Measurements from ENCODE around the gene CCDC188. TPM values are rescaled to one million over a fixed set of nuclear protein-coding genes. Genes with fewer than 3 reads are reported as not detected.

The CCDC188 gene
- total and polyA plus RNA-seq, 5 donors from 2014 or later: 0.44 TPM; not detected in 4

DNA sequence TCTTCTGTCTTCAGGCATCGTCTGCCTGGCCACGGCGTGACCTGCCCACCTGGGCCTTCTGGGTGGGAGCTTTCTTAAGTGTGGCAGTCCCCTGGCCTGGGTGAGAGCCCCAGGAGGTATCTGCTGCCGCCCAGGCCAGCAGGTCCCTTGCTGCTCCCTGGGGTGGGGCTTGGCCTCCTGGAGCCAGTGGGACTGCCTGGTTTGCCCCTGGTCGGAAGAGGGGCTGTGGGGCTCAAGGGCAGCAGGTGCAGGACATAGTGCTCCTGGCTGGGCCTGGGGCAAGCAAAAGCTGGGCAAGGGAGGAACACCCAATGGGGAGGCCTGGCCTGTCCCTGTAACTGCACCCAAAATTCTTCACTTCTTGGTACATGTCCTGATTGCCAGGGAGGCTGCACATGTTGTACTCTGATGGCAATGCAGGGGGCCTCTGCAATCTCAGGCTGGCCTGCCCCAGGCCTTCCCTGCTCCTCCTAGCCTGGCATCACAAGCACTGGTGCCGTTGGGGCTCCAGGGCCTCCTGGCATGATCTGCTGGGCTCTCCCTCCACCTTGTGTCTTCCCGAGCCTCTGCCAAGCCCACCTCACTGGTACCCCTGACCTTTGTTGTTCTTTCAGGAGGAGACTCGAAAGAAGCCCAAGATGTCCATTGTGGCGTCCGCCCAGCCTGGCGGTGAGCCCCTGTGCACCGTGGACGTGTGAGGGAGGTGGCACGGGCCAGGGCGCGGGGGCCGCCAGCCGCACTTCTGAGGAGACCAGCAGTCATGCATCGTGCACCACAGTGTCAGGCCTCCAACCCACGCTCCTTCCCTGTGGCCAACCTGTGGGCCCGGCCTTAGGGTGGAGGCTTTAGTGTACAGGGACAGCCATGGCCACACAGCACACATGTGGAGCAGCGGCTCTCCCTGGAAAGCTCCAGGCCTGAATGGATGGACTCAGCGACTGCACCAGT is 41.2 kb downstream of the CCDC188 start:
- no peak overlapping the region for H3K4me3 ChIP-seq (ENCODE audit: low read depth, low read length)
- H3K4me3 Mint-ChIP-seq: no peak overlapping the region
- ATAC-seq (ENCODE audit: low read depth in 2 of 2) (no peak), DNase-seq (no peak)
- peaks cover 0 to 17% (median 8%) of the 10 kb centered on the region in 4 donors for H3K4me1 Mint-ChIP-seq
- H3K36me3 ChIP-seq (ENCODE audit: control insufficient read depth, insufficient read depth, low read length): peaks cover 56% of the 10 kb centered on the region
- H3K9me3 Mint-ChIP-seq: no peaks in the 10 kb centered on the region
- no peaks in the 10 kb centered on the region for H3K27me3 ChIP-seq (ENCODE audit: control insufficient read depth, insufficient read depth, low read length)
- peaks cover 11% of the 10 kb centered on the region for H3K36me3 Mint-ChIP-seq
- peak overlapping the region in 2 of 3 donors; percentile 52 to 63 for H3K27ac Mint-ChIP-seq
- peaks cover 17% of the 10 kb centered on the region for H3K4me1 ChIP-seq (ENCODE audit: control insufficient read depth, insufficient read depth, low read length, poor library complexity, severe bottlenecking)
- H3K9me3 ChIP-seq (ENCODE audit: control insufficient read depth in 2 of 2, low read length in 2 of 2): no peaks in the 10 kb centered on the region
- H3K27me3 Mint-ChIP-seq: no peaks in the 10 kb centered on the region
- H3K27ac ChIP-seq (ENCODE audit: insufficient read depth, low read length, poor library complexity, severe bottlenecking): no peak overlapping the region

DNA sequence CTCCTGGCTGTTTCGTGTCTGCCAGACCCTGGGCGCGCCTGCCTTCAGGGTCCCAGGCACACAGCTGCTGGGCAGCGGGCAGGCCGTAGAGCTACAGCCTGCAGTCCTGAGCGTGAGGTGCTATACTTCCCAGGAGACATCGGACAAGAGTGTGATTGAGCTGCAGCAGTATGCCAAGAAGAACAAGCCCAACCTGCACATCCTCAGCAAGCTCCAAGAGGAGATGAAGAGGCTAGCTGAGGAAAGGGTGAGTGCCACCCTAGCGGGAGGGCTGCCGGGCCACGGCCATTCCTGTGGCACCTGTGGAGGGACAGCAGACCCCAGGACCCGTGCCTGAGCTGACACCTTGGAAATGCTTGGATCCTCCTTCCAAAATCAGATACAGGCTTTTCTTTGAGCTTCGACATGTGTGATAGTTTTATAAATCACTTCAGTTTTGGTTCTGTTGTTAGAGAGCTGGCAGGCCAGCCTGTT is 42.1 kb downstream of the CCDC188 start:
- Mint-ChIP-seq H3K27me3 (no peaks in the 10 kb centered on the region), H3K9me3 (no peaks in the 10 kb centered on the region), H3K4me3 (no peak overlapping the region), H3K36me3 (peaks cover 11% of the 10 kb centered on the region), H3K27ac (peak overlapping the region in 1 of 3 donors; percentile 69), H3K4me1 (peaks cover 0 to 13% (median 6%) of the 10 kb centered on the region in 4 donors)
- DNase-seq: no peak
- no peak for ATAC-seq (ENCODE audit: low read depth in 2 of 2)
- no peaks in the 10 kb centered on the region for H3K27me3 ChIP-seq (ENCODE audit: control insufficient read depth, insufficient read depth, low read length)
- H3K27ac ChIP-seq (ENCODE audit: insufficient read depth, low read length, poor library complexity, severe bottlenecking): no peak overlapping the region
- no peak overlapping the region for H3K4me3 ChIP-seq (ENCODE audit: low read depth, low read length)
- H3K36me3 ChIP-seq (ENCODE audit: control insufficient read depth, insufficient read depth, low read length): peaks cover 54% of the 10 kb centered on the region
- H3K9me3 ChIP-seq (ENCODE audit: control insufficient read depth in 2 of 2, low read length in 2 of 2): no peaks in the 10 kb centered on the region
- peaks cover 12% of the 10 kb centered on the region for H3K4me1 ChIP-seq (ENCODE audit: control insufficient read depth, insufficient read depth, low read length, poor library complexity, severe bottlenecking)

DNA sequence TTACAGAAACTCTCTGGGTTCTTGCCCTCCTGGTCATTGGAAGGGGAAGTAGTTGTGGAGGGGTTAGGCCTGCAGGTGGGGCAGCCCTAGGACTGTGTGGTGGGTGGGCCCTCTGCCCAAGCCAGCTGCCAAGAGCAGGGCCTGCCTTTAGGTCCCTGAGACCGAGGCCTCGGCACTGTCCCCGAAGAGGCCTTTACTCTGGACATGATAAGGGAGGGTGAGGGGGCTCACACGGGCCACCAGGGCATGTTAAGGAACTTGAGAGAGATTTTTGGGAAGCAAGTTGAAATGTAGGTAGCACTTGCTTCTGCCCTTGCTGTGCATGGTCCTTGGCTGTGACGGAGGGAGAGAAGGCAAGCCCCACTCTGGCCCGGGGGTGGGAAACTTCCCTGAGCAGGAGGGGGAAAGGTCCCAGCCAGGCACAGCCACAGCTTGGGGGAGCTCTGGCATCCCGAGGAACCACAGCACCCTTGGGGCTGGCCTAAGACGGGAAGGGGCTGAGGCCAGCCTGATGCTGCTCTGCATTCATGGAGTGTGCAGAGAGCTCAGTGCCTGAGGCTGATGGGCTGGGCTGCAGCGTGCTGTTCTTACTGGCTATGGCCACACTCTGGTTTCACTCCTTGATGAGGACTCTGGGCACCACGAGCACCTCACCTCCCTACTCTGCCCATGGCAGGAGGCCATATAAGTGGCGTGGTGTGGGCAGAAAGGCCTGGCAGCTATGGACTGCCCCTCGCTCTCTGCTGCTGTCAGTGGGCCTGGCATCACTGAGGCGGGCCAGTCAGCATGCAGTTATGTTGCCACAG is 42.7 kb downstream of the CCDC188 start:
- peaks cover 51% of the 10 kb centered on the region for H3K36me3 ChIP-seq (ENCODE audit: control insufficient read depth, insufficient read depth, low read length)
- Mint-ChIP-seq H3K27me3 (no peaks in the 10 kb centered on the region), H3K27ac (peak overlapping the region in 2 of 3 donors; percentile 69 to 71), H3K4me3 (no peak overlapping the region), H3K4me1 (peaks cover 0 to 18% (median 9%) of the 10 kb centered on the region in 4 donors), H3K9me3 (no peaks in the 10 kb centered on the region), H3K36me3 (peaks cover 15% of the 10 kb centered on the region)
- no peaks in the 10 kb centered on the region for H3K9me3 ChIP-seq (ENCODE audit: control insufficient read depth in 2 of 2, low read length in 2 of 2)
- DNase-seq (no peak), ATAC-seq (ENCODE audit: low read depth in 2 of 2) (no peak)
- H3K4me1 ChIP-seq (ENCODE audit: control insufficient read depth, insufficient read depth, low read length, poor library complexity, severe bottlenecking): peaks cover 8% of the 10 kb centered on the region
- H3K4me3 ChIP-seq (ENCODE audit: low read depth, low read length): no peak overlapping the region
- H3K27me3 ChIP-seq (ENCODE audit: control insufficient read depth, insufficient read depth, low read length): no peaks in the 10 kb centered on the region
- no peak overlapping the region for H3K27ac ChIP-seq (ENCODE audit: insufficient read depth, low read length, poor library complexity, severe bottlenecking)

DNA sequence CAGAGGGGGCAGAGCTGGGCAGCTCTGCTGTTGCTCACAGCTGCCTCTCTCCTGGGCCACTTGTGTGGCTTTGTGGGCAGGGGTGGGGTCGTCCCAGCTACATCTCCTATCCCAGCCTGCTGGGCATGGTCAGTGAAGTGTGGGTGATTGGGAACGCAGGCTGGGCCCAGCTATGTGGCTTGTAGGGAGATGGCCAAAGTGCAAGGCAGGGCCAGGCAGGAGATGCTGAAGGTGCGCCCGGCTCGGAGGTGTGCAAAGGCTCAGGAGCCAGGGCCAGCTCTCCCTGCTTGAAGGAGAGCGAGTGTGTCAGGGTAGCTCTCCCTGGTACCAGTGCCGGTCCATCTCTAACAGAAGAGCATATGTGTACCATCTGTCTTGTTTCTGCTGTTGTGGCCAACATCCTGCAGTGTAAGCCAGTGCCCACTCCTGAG is 43.4 kb downstream of the CCDC188 start:
- Mint-ChIP-seq H3K27me3 (no peaks in the 10 kb centered on the region), H3K36me3 (peaks cover 15% of the 10 kb centered on the region), H3K27ac (peak overlapping the region in 1 of 3 donors; percentile 71), H3K9me3 (no peaks in the 10 kb centered on the region), H3K4me1 (peaks cover 0 to 22% (median 9%) of the 10 kb centered on the region in 4 donors), H3K4me3 (no peak overlapping the region)
- no peak for ATAC-seq (ENCODE audit: low read depth in 2 of 2)
- Histone ChIP-seq H3K9me3 (ENCODE audit: control insufficient read depth in 2 of 2, low read length in 2 of 2) (no peaks in the 10 kb centered on the region), H3K27me3 (ENCODE audit: control insufficient read depth, insufficient read depth, low read length) (no peaks in the 10 kb centered on the region), H3K4me3 (ENCODE audit: low read depth, low read length) (no peak overlapping the region), H3K27ac (ENCODE audit: insufficient read depth, low read length, poor library complexity, severe bottlenecking) (no peak overlapping the region), H3K36me3 (ENCODE audit: control insufficient read depth, insufficient read depth, low read length) (peaks cover 51% of the 10 kb centered on the region), H3K4me1 (ENCODE audit: control insufficient read depth, insufficient read depth, low read length, poor library complexity, severe bottlenecking) (peaks cover 8% of the 10 kb centered on the region)
- DNase-seq: no peak

DNA sequence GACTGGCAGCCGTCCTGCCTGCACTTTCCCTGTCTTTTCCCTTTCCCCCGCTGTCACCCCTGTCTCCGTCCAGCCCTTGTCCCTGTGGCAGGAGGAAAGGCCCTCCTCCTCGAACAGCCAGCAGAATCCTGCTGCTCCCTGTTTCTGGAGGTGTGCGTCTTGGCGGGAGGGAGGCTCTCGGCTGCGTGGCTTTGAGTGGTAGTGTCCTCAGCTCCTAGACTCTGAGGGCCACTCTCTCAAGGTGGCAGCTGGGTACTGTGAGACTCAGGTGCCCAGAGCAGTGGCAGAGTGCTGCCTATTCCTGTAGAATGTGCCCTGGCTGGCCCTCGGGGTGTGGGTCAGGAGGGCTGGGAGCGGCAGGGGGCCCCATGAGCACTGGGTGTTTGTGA is 44.0 kb downstream of the CCDC188 start:
- ATAC-seq (ENCODE audit: low read depth in 2 of 2) (no peak), DNase-seq (no peak)
- Mint-ChIP-seq H3K27ac (no peak overlapping the region), H3K27me3 (no peaks in the 10 kb centered on the region), H3K9me3 (no peaks in the 10 kb centered on the region), H3K4me3 (no peak overlapping the region), H3K36me3 (peaks cover 15% of the 10 kb centered on the region), H3K4me1 (peaks cover 0 to 24% (median 6%) of the 10 kb centered on the region in 4 donors)
- no peak overlapping the region for H3K27ac ChIP-seq (ENCODE audit: insufficient read depth, low read length, poor library complexity, severe bottlenecking)
- no peaks in the 10 kb centered on the region for H3K9me3 ChIP-seq (ENCODE audit: control insufficient read depth in 2 of 2, low read length in 2 of 2)
- H3K4me3 ChIP-seq (ENCODE audit: low read depth, low read length): no peak overlapping the region
- H3K36me3 ChIP-seq (ENCODE audit: control insufficient read depth, insufficient read depth, low read length): peaks cover 51% of the 10 kb centered on the region
- H3K4me1 ChIP-seq (ENCODE audit: control insufficient read depth, insufficient read depth, low read length, poor library complexity, severe bottlenecking): peaks cover 3% of the 10 kb centered on the region
- H3K27me3 ChIP-seq (ENCODE audit: control insufficient read depth, insufficient read depth, low read length): no peaks in the 10 kb centered on the region

DNA sequence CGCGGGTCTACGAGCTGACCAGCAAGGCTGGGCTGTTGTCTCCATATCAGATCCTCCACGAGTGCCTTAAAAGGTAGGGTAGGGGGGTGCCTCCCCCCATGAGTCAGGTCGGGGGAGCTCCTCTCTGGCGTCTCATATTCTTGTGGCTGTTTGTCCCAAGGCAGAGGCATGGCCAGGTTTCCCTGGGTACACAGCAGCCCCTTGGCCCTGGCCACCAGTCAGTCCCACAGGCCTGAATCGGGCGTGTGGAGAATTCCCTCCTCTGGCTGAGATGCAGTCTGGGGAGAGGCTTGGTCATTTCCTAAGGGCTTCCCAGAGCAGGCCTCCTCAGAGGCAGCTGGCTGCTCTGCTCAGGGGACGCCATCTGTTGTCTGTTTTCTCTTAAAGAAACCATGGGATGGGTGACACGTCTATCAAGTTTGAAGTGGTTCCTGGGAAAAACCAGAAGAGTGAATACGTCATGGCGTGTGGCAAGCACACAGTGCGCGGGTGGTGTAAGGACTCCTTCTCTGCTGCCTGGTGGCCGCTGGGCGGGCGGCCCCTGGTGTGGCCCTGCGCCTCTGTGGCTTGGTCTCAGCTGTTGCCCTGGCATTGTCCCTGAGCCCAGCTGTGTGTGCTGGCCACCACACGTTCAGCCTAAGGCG is 44.5 kb downstream of the CCDC188 start:
- Histone ChIP-seq H3K27ac (ENCODE audit: insufficient read depth, low read length, poor library complexity, severe bottlenecking) (no peak overlapping the region), H3K9me3 (ENCODE audit: control insufficient read depth in 2 of 2, low read length in 2 of 2) (no peaks in the 10 kb centered on the region), H3K27me3 (ENCODE audit: control insufficient read depth, insufficient read depth, low read length) (no peaks in the 10 kb centered on the region), H3K4me1 (ENCODE audit: control insufficient read depth, insufficient read depth, low read length, poor library complexity, severe bottlenecking) (peaks cover 3% of the 10 kb centered on the region), H3K36me3 (ENCODE audit: control insufficient read depth, insufficient read depth, low read length) (peaks cover 51% of the 10 kb centered on the region), H3K4me3 (ENCODE audit: low read depth, low read length) (no peak overlapping the region)
- Mint-ChIP-seq H3K36me3 (peaks cover 15% of the 10 kb centered on the region), H3K4me1 (peaks cover 0 to 26% (median 5%) of the 10 kb centered on the region in 4 donors), H3K9me3 (no peaks in the 10 kb centered on the region), H3K27ac (no peak overlapping the region), H3K27me3 (no peaks in the 10 kb centered on the region), H3K4me3 (no peak overlapping the region)
- ATAC-seq (ENCODE audit: low read depth in 2 of 2) (no peak), DNase-seq (no peak)

DNA sequence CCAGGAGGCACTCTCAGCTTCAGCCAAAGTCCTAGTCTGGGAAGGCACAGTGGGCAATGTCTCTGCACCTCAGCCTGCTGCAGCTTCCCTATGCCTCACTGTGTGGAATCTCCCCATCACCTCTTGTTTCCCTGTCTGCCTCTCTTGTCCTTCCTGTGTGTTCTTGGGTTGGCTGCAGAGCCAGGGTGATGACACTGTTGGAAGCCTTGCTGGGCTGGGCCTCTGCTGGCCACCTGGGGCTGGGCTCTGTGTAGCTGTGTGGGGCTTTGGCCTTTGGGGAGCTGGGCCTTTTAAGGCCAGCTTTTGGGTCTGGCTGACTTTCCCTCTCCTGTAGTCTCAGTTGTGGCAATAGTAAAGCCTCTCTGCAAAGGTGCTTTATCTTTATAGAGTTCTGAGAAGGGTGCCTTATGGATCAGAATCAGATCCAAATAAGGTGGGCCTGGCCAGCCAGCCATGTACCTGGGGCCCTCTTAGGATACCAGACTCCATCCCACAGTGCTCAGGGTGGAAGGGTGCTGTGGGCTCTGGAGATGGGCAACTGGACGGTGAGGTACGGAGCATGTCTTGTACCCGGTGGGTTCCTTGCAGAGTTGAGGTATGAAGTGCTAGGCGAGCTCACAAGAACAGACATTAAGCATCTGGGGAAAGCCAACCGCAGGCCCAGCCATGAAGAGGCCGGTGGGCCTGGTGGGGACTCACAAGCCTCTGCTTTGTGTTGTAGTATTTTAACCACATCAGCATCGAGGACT is 45.2 kb downstream of the CCDC188 start:
- Histone ChIP-seq H3K9me3 (ENCODE audit: control insufficient read depth in 2 of 2, low read length in 2 of 2) (no peaks in the 10 kb centered on the region), H3K4me1 (ENCODE audit: control insufficient read depth, insufficient read depth, low read length, poor library complexity, severe bottlenecking) (peaks cover 10% of the 10 kb centered on the region), H3K27me3 (ENCODE audit: control insufficient read depth, insufficient read depth, low read length) (no peaks in the 10 kb centered on the region), H3K36me3 (ENCODE audit: control insufficient read depth, insufficient read depth, low read length) (peaks cover 51% of the 10 kb centered on the region), H3K27ac (ENCODE audit: insufficient read depth, low read length, poor library complexity, severe bottlenecking) (no peak overlapping the region), H3K4me3 (ENCODE audit: low read depth, low read length) (no peak overlapping the region)
- no peaks in the 10 kb centered on the region for H3K27me3 Mint-ChIP-seq
- ATAC-seq (ENCODE audit: low read depth in 2 of 2): no peak
- no peaks in the 10 kb centered on the region for H3K9me3 Mint-ChIP-seq
- H3K4me1 Mint-ChIP-seq: peaks cover 0 to 26% (median 7%) of the 10 kb centered on the region in 4 donors
- peak overlapping the region in 1 of 4 donors; percentile 15 for H3K4me3 Mint-ChIP-seq
- DNase-seq: no peak
- H3K27ac Mint-ChIP-seq: peak overlapping the region in 1 of 3 donors; percentile 52
- peaks cover 15% of the 10 kb centered on the region for H3K36me3 Mint-ChIP-seq

Measured in CD4-positive, CD25-positive, alpha-beta regulatory T cell (primary cell).